Testis (tissue), 3 donors: ENCODE data around the gene ARHGEF10L. TPM values are rescaled to one million over a fixed set of nuclear protein-coding genes. Genes with fewer than 3 reads are reported as not detected.

Experiments
- DNase-seq: peaks from one replicate; pipeline ENCODE4 v3.0.0-alpha.2; 2019
- H3K27ac ChIP-seq, 2 donors: fragments of 200-600 bp; sonication (generic); one replicate each; pipeline ENCODE4 v1.5.1; 2019
- H3K27me3 ChIP-seq: fragments of 200-600 bp; sonication (generic); one replicate; pipeline ENCODE4 v1.5.1; 2019
- H3K36me3 ChIP-seq: fragments of 200-600 bp; sonication (generic); one replicate; pipeline ENCODE4 v1.5.1; 2017; ENCODE audit warnings: low read depth; ENCODE audit errors: missing control alignments
- H3K4me1 ChIP-seq: fragments of 200-600 bp; sonication (generic); one replicate; pipeline ENCODE4 v1.5.1; 2019
- H3K4me3 ChIP-seq, 2 donors: fragments of 200-600 bp; sonication (generic); one replicate each; pipeline ENCODE4 v1.5.1; 2017 to 2019
- H3K9me3 ChIP-seq: fragments of 200-600 bp; sonication (generic); one replicate; pipeline ENCODE4 v1.5.1; 2017
- POLR2A ChIP-seq: fragments of 450-650 bp; IDR thresholded peaks from one replicate; pipeline ENCODE4 v1.6.1; 2017; ENCODE audit warnings: antibody characterized with exemption, mild to moderate bottlenecking, moderate library complexity
- WGBS, 2 donors: methylation state at CpG; one replicate each; pipeline ENCODE4 v1.1.5; 2018; 5-methylcytosine and 5-hydroxymethylcytosine counted together
- intact Hi-C: fragments of 100-400 bp; cut with DNase I; formaldehyde crosslinking; loops from one replicate; pipeline ENCODE4 v1.15.1; 2023; ENCODE audit warnings: low total_unique reads
- polyA plus RNA-seq: library from polyadenylated mRNA; stranded (reverse); fragments of 350-450 nt; fragmentation: Illumina TruSeq; extraction: RNeasy Lipid Tissue Mini Kit (QIAGEN cat#74804); gene quantifications from one replicate; pipeline ENCODE4 v1.2.3, GENCODE V29; 2014; ENCODE audit warnings: low read depth, low replicate concordance; ENCODE audit not compliant: insufficient read depth
- total RNA-seq, 2 donors: library from RNA; depleted of rRNA; stranded (reverse); fragments of >200 nt; gene quantifications; one replicate each; pipeline ENCODE4 v1.2.3, GENCODE V29; 2016
- TF ChIP-seq, protein P1 (sequence below), 3 experiments: fragments of 450-650 bp in 2 of 3; fragments of 200-600 bp in 1 of 3; sonication (generic) in 1 of 3; IDR thresholded peaks; one replicate each; pipeline ENCODE4 v1.5.1; 2016 to 2019; ENCODE audit warnings: antibody characterized with exemption in 3 of 3, mild to moderate bottlenecking in 2 of 3, moderate library complexity in 1 of 3

ARHGEF10L gene
- total and polyA plus RNA-seq, 3 donors from 2014 or later, result 13.5 to 20.3 (median 18.4) TPM

DNA sequence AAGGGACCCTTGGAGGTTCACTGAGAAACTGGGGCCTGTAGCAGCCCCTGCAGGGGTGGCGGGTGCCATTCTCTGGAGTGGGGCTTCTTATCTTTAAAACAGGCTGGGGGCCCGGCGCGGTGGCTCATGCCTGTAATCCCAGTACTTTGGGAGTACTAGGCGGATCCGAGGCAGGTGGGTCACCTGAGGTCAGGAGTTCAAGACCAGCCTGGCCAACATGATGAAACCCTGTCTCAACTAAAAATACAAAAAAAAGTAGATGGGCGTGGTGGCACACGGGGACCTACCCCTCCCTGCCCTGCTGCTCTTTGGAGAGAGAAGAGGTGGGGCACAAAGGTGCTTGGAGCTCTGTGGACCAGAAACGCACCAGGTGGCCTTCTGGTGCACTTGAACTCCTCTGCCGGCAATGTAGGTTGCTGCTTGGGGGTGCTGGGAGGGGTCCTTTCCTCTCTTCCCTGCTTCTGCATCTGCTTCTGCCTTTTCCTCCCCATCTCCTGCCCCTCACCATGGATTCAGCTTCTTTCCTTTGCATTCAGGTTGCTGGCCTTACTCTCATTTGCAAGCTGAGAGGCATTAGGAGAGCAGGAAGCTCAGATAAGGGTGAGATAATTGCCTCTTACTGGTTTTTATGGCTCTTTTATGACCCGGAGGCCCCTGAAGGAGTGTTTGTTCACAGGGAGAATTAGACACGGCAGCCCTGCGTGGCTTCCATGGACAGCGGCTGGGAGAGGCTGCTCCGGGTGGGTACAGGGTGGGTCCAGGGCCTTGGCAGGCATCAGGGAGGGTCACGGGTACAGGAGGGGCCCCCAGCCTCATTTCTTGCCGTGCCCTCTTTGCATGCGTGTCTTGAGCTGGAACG lies 57.4 kb downstream of the ARHGEF10L start:
- no peaks in the 10 kb centered on the region for H3K4me1 ChIP-seq
- no peaks in the 10 kb centered on the region for H3K27me3 ChIP-seq
- intact Hi-C loops, result no loop called here
- no peak overlapping the region for H3K27ac ChIP-seq
- TF ChIP-seq, protein P1, sequence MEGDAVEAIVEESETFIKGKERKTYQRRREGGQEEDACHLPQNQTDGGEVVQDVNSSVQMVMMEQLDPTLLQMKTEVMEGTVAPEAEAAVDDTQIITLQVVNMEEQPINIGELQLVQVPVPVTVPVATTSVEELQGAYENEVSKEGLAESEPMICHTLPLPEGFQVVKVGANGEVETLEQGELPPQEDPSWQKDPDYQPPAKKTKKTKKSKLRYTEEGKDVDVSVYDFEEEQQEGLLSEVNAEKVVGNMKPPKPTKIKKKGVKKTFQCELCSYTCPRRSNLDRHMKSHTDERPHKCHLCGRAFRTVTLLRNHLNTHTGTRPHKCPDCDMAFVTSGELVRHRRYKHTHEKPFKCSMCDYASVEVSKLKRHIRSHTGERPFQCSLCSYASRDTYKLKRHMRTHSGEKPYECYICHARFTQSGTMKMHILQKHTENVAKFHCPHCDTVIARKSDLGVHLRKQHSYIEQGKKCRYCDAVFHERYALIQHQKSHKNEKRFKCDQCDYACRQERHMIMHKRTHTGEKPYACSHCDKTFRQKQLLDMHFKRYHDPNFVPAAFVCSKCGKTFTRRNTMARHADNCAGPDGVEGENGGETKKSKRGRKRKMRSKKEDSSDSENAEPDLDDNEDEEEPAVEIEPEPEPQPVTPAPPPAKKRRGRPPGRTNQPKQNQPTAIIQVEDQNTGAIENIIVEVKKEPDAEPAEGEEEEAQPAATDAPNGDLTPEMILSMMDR (IDR thresholded peaks at IDR 0.05), result no peak
- TF ChIP-seq POLR2A, result no peak
- no peaks in the 10 kb centered on the region for H3K36me3 ChIP-seq
- no peaks in the 10 kb centered on the region for H3K9me3 ChIP-seq
- H3K4me3 ChIP-seq, result no peak overlapping the region
- no peak for DNase-seq
- 78 to 81% methylated on average over 18 to 19 of the region's 19 CpGs for WGBS, 2 donors

DNA sequence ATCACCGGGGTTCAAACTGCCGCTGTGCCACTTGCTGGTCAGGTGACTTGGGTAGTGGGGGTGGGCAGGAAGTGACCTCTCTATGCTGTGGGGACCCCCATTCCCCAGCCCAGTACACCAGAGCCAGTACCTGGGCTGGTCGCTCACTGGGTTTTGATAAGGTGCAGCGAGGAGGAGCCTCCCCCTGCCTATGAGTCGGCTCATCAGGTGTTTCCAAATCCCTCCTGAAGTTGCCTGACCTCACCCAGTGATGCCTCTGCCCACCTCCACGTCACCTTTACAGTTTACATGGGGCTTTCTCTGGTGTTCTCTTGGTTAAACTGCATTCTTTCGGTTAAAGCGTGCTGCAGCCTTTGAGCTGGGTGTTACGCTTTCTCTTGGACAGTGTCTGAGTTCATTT lies 58.2 kb downstream of the ARHGEF10L start:
- no peak overlapping the region for H3K27ac ChIP-seq
- intact Hi-C loops, result no loop called here
- no peak for DNase-seq

DNA sequence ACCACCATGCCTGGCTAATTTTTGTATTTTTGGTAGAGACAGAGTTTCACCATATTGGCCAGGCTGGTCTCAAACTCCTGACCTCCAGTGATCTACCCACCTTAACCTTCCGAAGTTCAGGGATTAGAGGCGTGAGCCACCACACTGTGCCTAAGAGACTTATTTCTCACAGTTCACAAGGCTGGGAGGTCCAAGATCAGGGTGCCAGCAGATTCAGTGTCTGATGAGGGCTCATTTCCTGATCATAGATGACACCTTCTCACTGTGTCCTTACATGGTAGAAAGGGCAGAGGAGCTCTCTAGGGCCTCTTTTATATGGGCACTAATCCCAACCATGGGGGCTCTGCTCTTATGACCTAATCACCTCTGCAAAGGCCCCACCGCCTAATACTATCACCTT lies 58.8 kb downstream of the ARHGEF10L start:
- intact Hi-C loops, result no loop called here
- WGBS, 2 donors, result 95 to 96% methylated on average over 3 of the region's 3 CpGs
- Histone ChIP-seq H3K4me1 (no peaks in the 10 kb centered on the region), H3K36me3 (no peaks in the 10 kb centered on the region), H3K27ac (no peak overlapping the region), H3K27me3 (no peaks in the 10 kb centered on the region), H3K4me3 (no peak overlapping the region), H3K9me3 (no peaks in the 10 kb centered on the region)
- TF ChIP-seq POLR2A, result no peak
- TF ChIP-seq, protein P1 (IDR thresholded peaks at IDR 0.05), result no peak
- DNase-seq, result no peak

More for the DNA sequence above, 58.2 kb downstream of the ARHGEF10L start:
- Histone ChIP-seq H3K27me3 (no peaks in the 10 kb centered on the region), H3K9me3 (no peaks in the 10 kb centered on the region), H3K4me1 (no peaks in the 10 kb centered on the region), H3K36me3 (no peaks in the 10 kb centered on the region), H3K4me3 (no peak overlapping the region)
- 90 to 94% methylated on average over 7 to 9 of the region's 9 CpGs for whole genome bisulfite sequencing, 2 donors
- TF ChIP-seq, protein P1 (IDR thresholded peaks at IDR 0.05), result no peak
- no peak for TF ChIP-seq POLR2A

DNA sequence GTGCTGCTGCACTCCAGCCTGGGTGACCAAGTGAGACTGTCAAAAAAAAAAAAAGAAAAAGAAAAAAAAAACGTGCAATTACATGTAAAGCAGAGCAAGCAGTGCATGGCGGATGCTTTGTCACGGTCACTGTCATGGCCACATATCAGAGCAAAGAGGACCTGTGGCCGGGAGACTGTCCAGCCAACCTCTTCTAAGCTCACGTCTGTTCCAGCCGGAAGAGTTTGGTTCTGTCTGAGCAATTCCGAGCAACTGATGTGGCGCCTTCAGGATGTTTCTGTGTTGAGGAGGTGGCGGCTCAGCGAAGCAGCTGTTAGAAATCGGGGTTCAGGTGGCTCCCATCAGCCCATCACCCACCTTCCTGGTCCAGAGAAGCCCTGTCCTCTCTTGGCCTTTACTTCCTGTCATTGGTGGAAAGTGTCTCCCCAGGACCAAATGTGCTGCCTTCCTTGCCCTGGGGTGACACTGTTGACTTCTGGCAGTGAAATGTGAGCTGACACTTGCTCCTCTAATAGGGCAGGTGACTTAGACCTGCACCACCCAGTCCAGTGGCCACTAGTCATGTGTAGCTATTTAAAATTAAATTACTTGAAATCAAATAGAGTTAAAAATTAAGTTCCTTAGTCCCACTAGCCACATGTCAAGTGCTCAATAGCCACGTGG lies 59.9 kb downstream of the ARHGEF10L start:
- no peak overlapping the region for H3K4me3 ChIP-seq
- WGBS, 2 donors, result 90 to 92% methylated on average over 12 of the region's 12 CpGs
- H3K9me3 ChIP-seq, result no peaks in the 10 kb centered on the region
- intact Hi-C loops, result no loop called here
- no peak overlapping the region for H3K27ac ChIP-seq
- no peaks in the 10 kb centered on the region for H3K36me3 ChIP-seq
- TF ChIP-seq, protein P1 (IDR thresholded peaks at IDR 0.05), result no peak
- no peak for TF ChIP-seq POLR2A
- no peak for DNase-seq
- no peaks in the 10 kb centered on the region for H3K4me1 ChIP-seq
- no peaks in the 10 kb centered on the region for H3K27me3 ChIP-seq
